ENCODE results near the gene APOA5.

GRCh38 chr11:116831790-116832349, 40.2 kb upstream of the APOA5 start:
- no peak for TF ChIP-seq EZH2 (IDR thresholded peaks at IDR 0.05; ENCODE audit: insufficient read depth, poor library complexity, severe bottlenecking)
- no peak for TF ChIP-seq EZH2phosphoT487 (IDR thresholded peaks at IDR 0.05; ENCODE audit: insufficient read depth, low read depth)

Measured in GM23248 (cell line).